ENCODE results near the gene NID1.
"Not testable (repeated sequence)": the region's sequence is repeated elsewhere in the genome, so short reads cannot be mapped to it uniquely, and the experiment has no call there.

Gene NID1

GRCh38 chr1:236095705-236096520 lies 31.0 kb upstream of the NID1 start:
- DNase-seq: no peak

- no peak for DNase-seq
Measured at GRCh38 chr1:236092899-236093298, 28.0 kb upstream of the NID1 start.

GRCh38 chr1:236091933-236092318 lies 27.0 kb upstream of the NID1 start:
- no peak for DNase-seq

DNA sequence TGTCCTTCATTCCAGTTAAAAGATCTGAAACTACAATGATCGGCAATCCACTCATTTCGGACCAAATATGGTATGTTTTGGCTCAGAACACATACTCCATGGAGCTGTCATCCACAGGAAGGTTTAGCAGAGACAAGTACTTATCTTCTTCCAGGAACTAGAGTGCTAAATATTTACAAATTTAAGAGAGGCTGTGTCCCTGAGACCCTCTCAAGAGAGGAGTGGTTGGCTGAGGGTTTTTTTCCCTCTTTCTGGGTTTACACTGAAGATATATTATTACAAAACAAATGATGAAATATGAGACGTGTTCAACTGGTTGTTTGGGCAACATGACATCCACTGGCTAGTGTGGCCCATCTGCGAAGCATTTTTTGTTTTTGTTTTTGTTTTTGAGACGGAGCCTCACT lies 25.9 kb upstream of the NID1 start:
- no peak for DNase-seq

DNA sequence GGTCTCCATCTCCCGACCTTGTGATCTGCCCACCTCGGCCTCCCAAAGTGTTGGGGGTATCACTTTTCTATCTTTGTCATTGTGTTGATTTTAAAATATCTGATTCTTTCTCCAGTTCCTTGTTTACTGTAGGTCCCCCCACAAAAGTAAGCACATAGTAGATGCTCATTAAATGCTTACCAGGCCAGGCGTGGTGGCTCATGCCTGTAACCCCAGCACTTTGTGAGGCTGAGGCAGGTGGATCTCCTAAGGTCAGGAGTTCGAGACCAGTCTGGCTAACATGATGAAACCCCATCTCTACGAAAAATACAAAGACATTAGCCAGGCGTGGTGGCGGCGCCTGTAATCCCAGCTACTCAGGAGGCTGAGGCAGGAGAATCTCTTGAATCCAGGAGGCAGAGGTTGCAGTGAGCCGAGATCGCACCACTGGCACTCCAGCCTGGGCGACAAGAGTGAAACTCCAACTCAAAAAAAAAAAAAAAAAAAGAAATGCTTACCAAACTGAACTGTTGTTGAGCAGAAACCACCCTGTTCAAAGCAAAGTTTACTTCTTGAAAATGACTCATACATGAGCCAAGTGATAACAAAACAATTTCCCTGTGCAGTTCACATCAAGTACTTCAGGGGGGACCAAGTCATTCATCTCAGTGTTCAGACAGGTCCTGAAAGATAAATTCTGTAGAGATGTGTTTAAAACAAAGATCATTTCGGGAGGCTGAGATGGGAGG lies 24.3 kb upstream of the NID1 start:
- DNase-seq: no peak

GRCh38 chr1:236086537-236086936 lies 21.6 kb upstream of the NID1 start:
- no peak for DNase-seq

- DNase-seq: no peak
Measured at GRCh38 chr1:236085545-236086159, 20.8 kb upstream of the NID1 start.

DNA sequence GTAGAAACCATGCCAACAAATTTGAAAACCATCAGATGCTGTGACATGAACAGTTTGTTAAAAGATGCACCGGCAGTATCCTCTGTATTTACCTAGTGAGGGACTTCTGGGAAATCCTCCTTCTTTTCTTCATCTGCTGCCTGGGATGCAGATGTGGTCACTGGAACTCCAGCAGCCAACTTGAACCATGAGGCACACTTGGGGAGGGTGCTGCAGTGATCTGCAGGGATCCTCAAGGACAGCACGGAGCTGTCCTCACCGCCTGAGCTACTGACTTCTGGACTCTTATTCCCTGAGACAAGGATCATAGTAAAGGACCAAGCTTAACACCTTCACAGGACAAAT lies 19.5 kb upstream of the NID1 start:
- no peak for DNase-seq

DNA sequence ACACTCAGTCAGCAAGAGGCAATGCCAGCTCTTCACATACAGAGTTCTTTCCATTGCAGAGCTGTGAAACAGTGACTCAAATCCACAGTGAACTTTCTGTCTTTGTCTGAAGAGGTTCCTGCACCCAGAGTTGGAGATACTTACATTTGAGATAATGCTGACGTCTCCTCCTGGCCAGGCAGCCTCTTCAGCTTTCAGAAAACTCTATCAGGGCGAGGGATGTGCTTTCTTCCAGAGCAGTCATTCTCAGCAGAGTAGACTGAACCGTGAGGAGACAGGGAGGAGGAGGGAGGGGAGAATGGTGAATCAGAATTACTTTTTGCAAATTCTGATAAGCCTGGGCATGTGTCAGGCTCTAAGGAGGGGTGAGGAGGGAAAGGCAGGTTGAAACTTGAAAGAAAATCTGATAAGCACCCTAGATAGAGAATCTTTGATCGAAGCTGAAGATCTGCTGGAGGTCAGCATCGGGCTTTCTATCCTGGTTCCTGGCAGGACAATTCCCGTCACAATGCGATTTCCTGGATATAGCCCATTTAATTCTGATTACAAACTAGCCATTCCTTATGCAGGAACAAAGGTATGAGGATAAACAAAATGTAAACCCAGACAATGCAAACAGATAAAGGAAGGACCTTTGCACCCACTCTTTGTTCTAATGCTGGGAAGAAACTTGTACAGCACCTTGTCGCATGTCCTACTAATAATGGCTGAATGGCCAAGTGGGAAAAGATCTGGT lies 18.9 kb upstream of the NID1 start:
- no peak for DNase-seq

DNA sequence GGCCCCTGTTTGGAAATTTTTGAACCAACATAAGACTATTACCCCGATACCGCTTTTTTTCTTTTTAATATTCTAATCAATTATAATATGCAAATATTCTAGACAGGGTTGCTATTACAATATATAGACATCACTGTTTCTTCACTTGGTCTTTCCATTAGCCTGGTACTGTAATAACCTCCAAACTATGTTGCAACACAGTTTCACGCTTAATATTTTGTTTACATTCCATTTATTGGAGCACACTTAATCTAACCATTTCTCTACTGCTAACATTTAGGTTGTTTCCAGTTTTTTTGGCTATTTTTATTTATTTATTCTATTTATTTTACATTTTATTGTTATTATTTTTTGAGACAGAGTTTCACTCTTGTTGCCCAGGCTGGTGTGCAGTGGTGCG lies 17.6 kb upstream of the NID1 start:
- no peak for DNase-seq

DNA sequence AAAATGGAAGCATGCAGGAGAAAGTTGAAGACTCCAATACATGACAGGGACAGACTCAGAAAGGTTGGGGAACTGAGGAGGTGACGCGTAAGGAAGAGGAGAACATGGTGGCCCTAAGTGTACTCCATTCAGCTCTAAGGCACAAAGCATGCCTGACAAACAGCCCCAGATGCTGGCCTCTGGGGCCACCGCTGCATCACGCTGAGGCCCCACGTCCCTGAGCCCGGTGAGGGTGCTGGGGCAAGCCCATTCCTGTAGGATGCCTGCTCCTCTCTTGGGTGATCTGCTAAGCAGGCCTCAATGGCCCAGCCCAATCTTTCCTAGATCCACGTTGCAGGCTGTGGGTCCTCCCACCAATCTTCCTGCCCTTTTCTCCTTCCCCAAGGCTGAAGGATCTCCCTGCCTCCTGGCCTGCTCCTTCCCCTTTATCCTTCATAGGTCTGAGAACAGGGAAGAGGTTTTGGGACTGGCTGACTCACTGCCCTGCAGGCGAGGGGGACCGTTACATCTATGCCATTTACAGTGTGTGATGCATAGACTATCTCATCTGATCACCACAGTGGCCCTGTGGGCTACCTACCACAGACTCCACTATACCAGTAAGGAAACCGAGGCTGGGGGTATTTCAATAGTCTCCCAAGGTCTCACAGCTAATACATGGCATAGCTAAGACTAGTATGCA lies 16.8 kb upstream of the NID1 start:
- DNase-seq: no peak

- DNase-seq: no peak
Measured at GRCh38 chr1:236079703-236080102, 14.8 kb upstream of the NID1 start.

DNA sequence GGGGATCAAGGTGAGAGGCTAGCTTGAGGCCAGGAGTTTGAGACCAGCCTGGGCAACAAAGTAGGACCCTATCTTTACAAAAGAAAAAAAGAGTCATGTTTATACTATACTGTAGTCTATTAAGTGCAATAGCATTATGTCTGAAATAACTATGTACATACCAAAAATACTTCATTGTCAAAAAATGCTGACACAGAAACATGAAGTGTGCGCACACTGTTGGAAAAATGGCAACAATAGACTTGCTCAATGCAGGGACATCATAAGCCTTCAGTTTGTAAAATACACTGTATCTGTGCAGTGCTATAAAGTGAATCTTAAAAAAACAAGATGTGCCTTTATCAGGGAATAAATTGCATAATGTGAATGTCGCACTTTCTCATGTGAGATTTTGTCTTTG lies 14.1 kb upstream of the NID1 start:
- no peak for DNase-seq

GRCh38 chr1:236078077-236078476 lies 13.2 kb upstream of the NID1 start:
- DNase-seq: not testable (repeated sequence)

GRCh38 chr1:236075848-236076247 lies 11.0 kb upstream of the NID1 start:
- DNase-seq: no peak

DNA sequence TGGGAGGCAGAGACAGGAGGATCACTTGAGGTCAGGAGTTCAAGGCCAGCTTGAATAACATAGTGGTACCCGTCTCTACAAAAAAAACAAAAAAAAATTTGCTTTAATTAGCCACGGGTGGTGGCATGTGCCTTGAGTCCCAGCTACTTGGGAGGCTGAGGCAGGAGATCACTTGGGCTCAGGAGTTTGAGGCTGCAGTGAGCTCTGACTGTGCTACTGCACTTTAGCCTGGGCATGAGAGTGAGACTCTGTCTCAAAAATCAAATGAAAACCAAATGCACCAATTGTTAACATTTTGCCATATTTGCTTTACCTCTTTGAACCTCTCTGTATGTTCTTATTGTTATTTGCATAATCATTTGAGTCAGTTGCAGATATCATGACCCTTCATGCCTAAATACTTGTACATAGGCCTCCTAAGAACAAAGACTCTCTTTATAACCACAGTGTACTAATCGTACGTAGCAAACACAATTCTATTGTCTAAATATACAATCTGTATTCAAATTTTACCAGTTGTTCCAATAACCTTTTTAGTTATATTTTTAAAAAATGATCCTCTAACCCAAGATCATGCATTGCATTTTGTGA lies 8.5 kb upstream of the NID1 start:
- DNase-seq: no peak

GRCh38 chr1:236072001-236072400 lies 7.1 kb upstream of the NID1 start:
- DNase-seq: no peak

- DNase-seq: no peak
Measured at GRCh38 chr1:236070753-236071152, 5.9 kb upstream of the NID1 start.

- DNase-seq: no peak
Measured at GRCh38 chr1:236069796-236070195, 4.9 kb upstream of the NID1 start.

GRCh38 chr1:236067854-236068454 lies 3.1 kb upstream of the NID1 start:
- no peak for DNase-seq

- no peak for DNase-seq
Measured at GRCh38 chr1:236066828-236067386, 2.0 kb upstream of the NID1 start.

GRCh38 chr1:236066054-236066453 lies 1.2 kb upstream of the NID1 start:
- DNase-seq: no peak
